GM12878 (cell line): ENCODE data around the gene UGT1A6. TPM values are rescaled to one million over a fixed set of nuclear protein-coding genes. Genes with fewer than 3 reads are reported as not detected.

Experiments used
- ATAC-seq: fragments of 200-7000 bp; cut with Tn5 transposase; 3 replicates; pipeline ENCODE4 v1.9.1; 2020; ENCODE audit warnings: mild to moderate bottlenecking, moderate library complexity
- BruUV-seq: library from RNA; stranded (reverse); fragments of 400-500 nt; replicated peaks from 2 replicates; lab custom pipeline; 2021; lab: Mats Ljungman, UMichigan
- CTCF ChIA-PET: fragments of 300-600 bp; sonication (Branson Sonifier 250); formaldehyde crosslinking; extraction: SDS; loops from one replicate; lab custom pipeline; 2021; ENCODE audit warnings: inconsistent platforms; lab: Yijun Ruan, JAX
- POLR2A ChIA-PET: fragments of 350-600 bp; formaldehyde crosslinking; extraction: SDS; loops from one replicate; lab custom pipeline; 2021; ENCODE audit warnings: inconsistent platforms; lab: Charles Lee
- RAD21 ChIA-PET: fragments of 300-600 bp; sonication (Branson Sonifier 250); formaldehyde crosslinking; loops from one replicate; lab custom pipeline; 2023; ENCODE audit warnings: antibody characterized with exemption; ENCODE audit not compliant: unreplicated experiment; lab: Charles Lee
- SMC1A ChIA-PET: fragments of 300-600 bp; sonication (Branson Sonifier 250); formaldehyde crosslinking; loops from one replicate; lab custom pipeline; 2023; ENCODE audit not compliant: unreplicated experiment, uncharacterized antibody; lab: Charles Lee
- DNase-seq: peaks from one replicate; pipeline ENCODE4 v3.0.0-alpha.2; 2011; ENCODE audit warnings: low read depth, low spot score
- FAIRE-seq: peaks from 3 replicates; lab custom pipeline; 2011; peaks lifted over from hg19 to GRCh38; lab: Jason Lieb, UNC
- H2AFZ ChIP-seq: 2 replicates; pipeline ENCODE4 v1.6.0; 2011; ENCODE audit warnings: low read depth, low read length, control low read depth; ENCODE audit not compliant: control insufficient read depth
- H3K27ac ChIP-seq: 2 replicates; pipeline ENCODE4 v1.5.1; 2011; ENCODE audit warnings: control low read depth; ENCODE audit not compliant: control insufficient read depth, insufficient read depth
- H3K27me3 ChIP-seq, 2 experiments: replicated peaks in 1 of 2; 2 replicates each; pipeline versions ENCODE4 v1.6.0 to v1.6.1; 2011; ENCODE audit warnings: low read length in 1 of 2; ENCODE audit not compliant: control insufficient read depth in 2 of 2, insufficient read depth in 2 of 2
- H3K36me3 ChIP-seq, 2 experiments: 2 replicates each; pipeline ENCODE4 v1.5.1; 2011; ENCODE audit warnings: low read length in 1 of 2; ENCODE audit not compliant: control insufficient read depth in 2 of 2, insufficient read depth in 2 of 2
- H3K4me1 ChIP-seq: 2 replicates; pipeline ENCODE4 v1.6.1; 2011; ENCODE audit warnings: mild to moderate bottlenecking, low read length, moderate library complexity, mixed read lengths; ENCODE audit not compliant: control insufficient read depth, insufficient read depth
- H3K4me2 ChIP-seq: 2 replicates; pipeline ENCODE4 v1.6.0; 2011; ENCODE audit warnings: control low read depth; ENCODE audit not compliant: control insufficient read depth, insufficient read depth
- H3K4me3 ChIP-seq: fragments of 200-600 bp; sonication (generic); 2 replicates; pipeline ENCODE4 v1.5.1; 2016
- H3K79me2 ChIP-seq: 2 replicates; pipeline ENCODE4 v1.6.0; 2011; ENCODE audit warnings: low read length; ENCODE audit not compliant: control insufficient read depth, insufficient read depth
- H3K9ac ChIP-seq: 2 replicates; pipeline ENCODE4 v1.8.0; 2011; ENCODE audit warnings: low read length, control low read depth, mixed read lengths; ENCODE audit not compliant: control insufficient read depth, insufficient read depth
- H3K9me3 ChIP-seq: replicated peaks from 3 replicates; pipeline ENCODE4 v1.5.1; 2011; ENCODE audit warnings: mild to moderate bottlenecking, low read length; ENCODE audit not compliant: control insufficient read depth, insufficient read depth
- H4K20me1 ChIP-seq: 2 replicates; pipeline ENCODE4 v1.6.0; 2011; ENCODE audit not compliant: control insufficient read depth, insufficient read depth
- CUX1 ChIP-seq: IDR thresholded peaks from 2 replicates; pipeline ENCODE4 v1.6.1; 2012; ENCODE audit warnings: improper control_type of control experiment, low read depth, low read length; ENCODE audit not compliant: insufficient replicate concordance
- E2F8 ChIP-seq: fragments of 450-650 bp; IDR thresholded peaks from 2 replicates; pipeline ENCODE4 v1.6.1; 2018; ENCODE audit warnings: mild to moderate bottlenecking, low read depth, moderate library complexity; ENCODE audit not compliant: partially characterized antibody
- FOXK2 ChIP-seq: fragments of 450-650 bp; IDR thresholded peaks from 2 replicates; pipeline ENCODE4 v1.6.1; 2017; ENCODE audit warnings: mild to moderate bottlenecking, moderate library complexity
- FOXM1 ChIP-seq: IDR thresholded peaks from 2 replicates; pipeline ENCODE4 v1.6.1; 2012; ENCODE audit warnings: low read depth, mild to moderate bottlenecking, inconsistent platforms, low read length, moderate library complexity
- MLLT1 ChIP-seq: fragments of 450-650 bp; IDR thresholded peaks from 2 replicates; pipeline ENCODE4 v1.6.1; 2016; ENCODE audit warnings: mild to moderate bottlenecking
- POLR2A ChIP-seq: IDR thresholded peaks from 2 replicates; pipeline ENCODE4 v1.6.1; 2011; ENCODE audit warnings: low read depth, mild to moderate bottlenecking, low read length
- TAF1 ChIP-seq: IDR thresholded peaks from 2 replicates; pipeline ENCODE4 v1.6.1; 2011; ENCODE audit warnings: mild to moderate bottlenecking, low read depth, low read length, borderline replicate concordance
- TBL1XR1 ChIP-seq: IDR thresholded peaks from 2 replicates; pipeline ENCODE4 v1.6.1; 2012; ENCODE audit warnings: low read depth, low read length, improper control_type of control experiment
- ZBTB40 ChIP-seq: fragments of 450-650 bp; IDR thresholded peaks from 2 replicates; pipeline ENCODE4 v1.6.1; 2016; ENCODE audit warnings: mild to moderate bottlenecking, moderate library complexity, borderline replicate concordance
- WGBS: methylation state at CpG from one replicate; pipeline ENCODE4 v1.1.6; 2016; ENCODE audit warnings: low lambda C conversion rate; ENCODE audit not compliant: insufficient replicate concordance, insufficient coverage; ENCODE audit errors: missing lambda C conversion rate; 5-methylcytosine and 5-hydroxymethylcytosine counted together
- in situ Hi-C: fragments of 300-500 bp; cut with MboI; formaldehyde crosslinking; loops from 9 replicates; pipeline ENCODE4 v1.14.3; 2018; ENCODE audit warnings: mixed read lengths
- intact Hi-C: fragments of 100-400 bp; cut with micrococcal nuclease; formaldehyde crosslinking; loops from one replicate; pipeline ENCODE4 v1.14.2; 2022; ENCODE audit not compliant: unreplicated experiment
- polyA plus RNA-seq, 11 experiments: library from polyadenylated mRNA; depleted of rRNA in 4 of 11; unstranded in 6 of 11; stranded (reverse) in 5 of 11; fragments of >200 nt; fragmentation: Nextera tagmentation in 4 of 11; fragmentation: Illumina TruSeq in 1 of 11; extraction: Ambion mirVana in 4 of 11; extraction: Trizol in 1 of 11; gene quantifications; 1 replicate in 1 of 11; 2 replicates in 10 of 11; pipeline versions ENCODE4 v1.2.1 to v1.2.3, GENCODE V29; 2011 to 2016; ENCODE audit warnings: inconsistent platforms in 2 of 11, missing spikeins in 2 of 11, low read depth in 1 of 11
- total RNA-seq, 4 experiments: library from RNA; depleted of rRNA in 3 of 4; stranded (reverse); fragments of >200 nt in 3 of 4; fragmentation: Illumina TruSeq in 1 of 4; extraction: Trizol in 1 of 4; gene quantifications; 2 replicates each; pipeline versions ENCODE4 v1.2.1 to v1.2.3, GENCODE V29; 2013 to 2021

UGT1A6 gene
- total and polyA plus RNA-seq, 10 of the 15 experiments (the other 5 are each of a cell fraction or from before 2014, with no cell fraction given) = not detected

GRCh38 chr2:233791151-233791882, 98.6 kb downstream of the UGT1A6 start:
- Histone ChIP-seq H3K27ac (no peak overlapping the region), H4K20me1 (no peaks in the 10 kb centered on the region), H2AFZ (no peak overlapping the region), H3K27me3 (no peaks in the 10 kb centered on the region; a peak in 1 of 4 replicates), H3K79me2 (no peaks in the 10 kb centered on the region), H3K4me3 (no peak overlapping the region), H3K36me3 (no peaks in the 10 kb centered on the region), H3K4me2 (no peak overlapping the region), H3K4me1 (no peaks in the 10 kb centered on the region), H3K9me3 (no peaks in the 10 kb centered on the region; the same call in 2 of the 3 replicates), H3K9ac (no peak overlapping the region)
- in situ Hi-C loops = no loop called here
- DNase-seq (no peak), FAIRE-seq (no peak), ATAC-seq (no peak)
- BruUV-seq = no TSS peak
- 38% methylated on average over 18 of the region's 18 CpGs for WGBS
- intact Hi-C loops = no loop called here
- ChIA-PET CTCF (no interaction called here), SMC1A (no interaction called here), RAD21 (no interaction called here), POLR2A (no interaction called here)
- TF ChIP-seq CUX1 (no peak), TBL1XR1 (no peak), TAF1 (no peak), FOXK2 (no peak), FOXM1 (no peak), ZBTB40 (no peak), MLLT1 (no peak), E2F8 (no peak), POLR2A (no peak)
